PC-3 (cell line): ENCODE results near the gene KIF1B.

ENCODE experiments used
- CTCF ChIP-seq: fragments of 300-600 bp; sonication (generic); conservative IDR thresholded peaks from 2 replicates; pipeline ENCODE4 v1.5.1; 2017; ENCODE audit warnings: antibody characterized with exemption, low read depth, mild to moderate bottlenecking, low read length
- EZH2 ChIP-seq: fragments of 300-600 bp; sonication (generic); IDR thresholded peaks from one replicate; pipeline ENCODE4 v1.6.1; 2017; ENCODE audit warnings: antibody characterized with exemption, mild to moderate bottlenecking, low read length; ENCODE audit not compliant: unreplicated experiment
- EZH2phosphoT487 ChIP-seq: fragments of 300-600 bp; sonication (generic); IDR thresholded peaks from 2 replicates; pipeline ENCODE4 v1.6.1; 2018; ENCODE audit warnings: mild to moderate bottlenecking, antibody characterized with exemption, low read length, borderline replicate concordance

DNA sequence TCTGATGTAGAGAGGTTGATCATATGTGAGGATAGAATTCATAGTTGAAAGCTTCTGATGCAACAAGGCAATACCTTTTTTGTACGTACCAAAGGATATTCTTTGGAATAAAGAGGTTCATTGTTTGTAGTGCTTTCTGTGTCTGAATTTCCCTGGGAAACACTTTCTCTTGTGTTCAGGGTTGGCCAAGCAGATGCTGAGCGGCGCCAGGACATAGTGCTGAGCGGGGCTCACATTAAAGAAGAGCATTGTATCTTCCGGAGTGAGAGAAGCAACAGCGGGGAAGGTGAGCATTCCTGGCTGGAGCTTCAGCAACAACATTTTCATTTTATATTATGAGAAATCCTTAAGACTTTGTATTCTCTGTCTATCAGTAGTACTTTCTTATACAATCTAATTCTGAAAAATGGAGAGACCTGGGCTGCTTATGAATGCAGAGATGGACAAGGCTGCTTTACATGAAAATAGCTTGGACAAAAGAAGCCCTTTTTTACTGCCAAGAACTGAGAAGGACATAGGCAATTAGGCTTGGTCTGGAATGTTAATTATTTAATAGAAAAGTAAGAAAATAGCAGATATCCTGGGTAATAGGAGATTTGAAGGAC is 85.2 kb downstream of the KIF1B start:
- TF ChIP-seq EZH2phosphoT487 (no peak), CTCF (no peak), EZH2 (no peak)
